ENCODE data around the gene UQCRC1. TPM values are rescaled to one million over a fixed set of nuclear protein-coding genes. Genes with fewer than 3 reads are reported as not detected.

The UQCRC1 gene
- total and polyA plus RNA-seq, 3 donors from 2014 or later = 281 to 287 (median 282) TPM

GRCh38 chr3:48573973-48574585 is 35.4 kb downstream of the UQCRC1 start:
- intact Hi-C loops (cut with DNase I; ENCODE audit: low total_unique reads) = no loop called here
- no peaks in the 10 kb centered on the region for H3K27me3 ChIP-seq
- H3K36me3 ChIP-seq (ENCODE audit: low read depth, missing control alignments) = no peaks in the 10 kb centered on the region
- no peak overlapping the region for H3K27ac ChIP-seq
- H3K9me3 ChIP-seq = no peaks in the 10 kb centered on the region
- H3K4me3 ChIP-seq = no peak overlapping the region
- WGBS, 2 donors = 92 to 97% methylated on average over 10 of the region's 10 CpGs
- no peak for DNase-seq
- H3K4me1 ChIP-seq = no peaks in the 10 kb centered on the region
- TF ChIP-seq CTCF (IDR thresholded peaks at IDR 0.05) = no peak
- no peak for TF ChIP-seq POLR2A (IDR thresholded peaks at IDR 0.05)

GRCh38 chr3:48572517-48572916 is 36.9 kb downstream of the UQCRC1 start:
- no peaks in the 10 kb centered on the region for H3K9me3 ChIP-seq
- no peak for DNase-seq
- H3K4me3 ChIP-seq = no peak overlapping the region
- H3K4me1 ChIP-seq = no peaks in the 10 kb centered on the region
- H3K27ac ChIP-seq = no peak overlapping the region
- intact Hi-C loops (cut with DNase I; ENCODE audit: low total_unique reads) = no loop called here
- no peaks in the 10 kb centered on the region for H3K36me3 ChIP-seq (ENCODE audit: low read depth, missing control alignments)
- WGBS, 2 donors = 85 to 91% methylated on average over 4 to 7 of the region's 7 CpGs
- TF ChIP-seq CTCF (IDR thresholded peaks at IDR 0.05) (no peak), POLR2A (IDR thresholded peaks at IDR 0.05) (no peak)
- H3K27me3 ChIP-seq = no peaks in the 10 kb centered on the region

GRCh38 chr3:48571938-48572337 is 37.5 kb downstream of the UQCRC1 start:
- TF ChIP-seq POLR2A (IDR thresholded peaks at IDR 0.05) (no peak), CTCF (IDR thresholded peaks at IDR 0.05) (no peak)
- Histone ChIP-seq H3K27me3 (no peaks in the 10 kb centered on the region), H3K9me3 (no peaks in the 10 kb centered on the region), H3K27ac (no peak overlapping the region), H3K36me3 (ENCODE audit: low read depth, missing control alignments) (no peaks in the 10 kb centered on the region), H3K4me1 (no peaks in the 10 kb centered on the region), H3K4me3 (no peak overlapping the region)
- WGBS, 2 donors = 91% methylated on average over 11 to 12 of the region's 12 CpGs
- intact Hi-C loops (cut with DNase I; ENCODE audit: low total_unique reads) = no loop called here
- no peak for DNase-seq

- H3K27me3 ChIP-seq = no peaks in the 10 kb centered on the region
- no peak for DNase-seq
- WGBS, 2 donors = 92 to 94% methylated on average over 15 to 18 of the region's 18 CpGs
- H3K9me3 ChIP-seq = no peaks in the 10 kb centered on the region
- no peaks in the 10 kb centered on the region for H3K4me1 ChIP-seq
- no peaks in the 10 kb centered on the region for H3K36me3 ChIP-seq (ENCODE audit: low read depth, missing control alignments)
- H3K27ac ChIP-seq = no peak overlapping the region
- intact Hi-C loops (cut with DNase I; ENCODE audit: low total_unique reads) = no loop called here
- no peak for TF ChIP-seq CTCF (IDR thresholded peaks at IDR 0.05)
- no peak for TF ChIP-seq POLR2A (IDR thresholded peaks at IDR 0.05)
- H3K4me3 ChIP-seq = no peak overlapping the region
Measured at GRCh38 chr3:48569808-48570450, 39.5 kb downstream of the UQCRC1 start.

- DNase-seq = no peak
- Histone ChIP-seq H3K27me3 (no peaks in the 10 kb centered on the region), H3K36me3 (ENCODE audit: low read depth, missing control alignments) (no peaks in the 10 kb centered on the region), H3K4me3 (no peak overlapping the region), H3K4me1 (no peaks in the 10 kb centered on the region), H3K27ac (no peak overlapping the region), H3K9me3 (no peaks in the 10 kb centered on the region)
- intact Hi-C loops (cut with DNase I; ENCODE audit: low total_unique reads) = no loop called here
- 84 to 89% methylated on average over 10 of the region's 10 CpGs for WGBS, 2 donors
- TF ChIP-seq CTCF (IDR thresholded peaks at IDR 0.05) (no peak), POLR2A (IDR thresholded peaks at IDR 0.05) (no peak)
Measured at GRCh38 chr3:48569400-48569799, 40.0 kb downstream of the UQCRC1 start.
